Measurements from ENCODE around the gene TTC33. TPM values are rescaled to one million over a fixed set of nuclear protein-coding genes. Genes with fewer than 3 reads are reported as not detected.
A peak's percentile ranks its signal among the peaks of the same experiment; 100 is the strongest.

TTC33 gene
- total RNA-seq, 4 donors from 2014 or later, result 18.8 to 123 (median 39.7) TPM

GRCh38 chr5:40700116-40700782 lies 55.5 kb downstream of the TTC33 start:
- Histone ChIP-seq H3K36me3 (no peaks in the 10 kb centered on the region), H3K4me1 (no peaks in the 10 kb centered on the region), H3K4me3 (no peak overlapping the region), H3K9me3 (peaks cover 0 to 4% of the 10 kb centered on the region in 2 donors), H3K27ac (no peak overlapping the region), H3K27me3 (no peaks in the 10 kb centered on the region)
- intact Hi-C loops (cut with DNase I; ENCODE audit: low total_unique reads), result no loop called here
- TF ChIP-seq CTCF (IDR thresholded peaks at IDR 0.05) (no peak), POLR2A (IDR thresholded peaks at IDR 0.05) (no peak)
- DNase-seq, result no peak

- no peaks in the 10 kb centered on the region for H3K27me3 ChIP-seq
- no peak for DNase-seq
- TF ChIP-seq CTCF (IDR thresholded peaks at IDR 0.05) (no peak), POLR2A (IDR thresholded peaks at IDR 0.05) (no peak)
- no peaks in the 10 kb centered on the region for H3K36me3 ChIP-seq
- intact Hi-C loops (cut with DNase I; ENCODE audit: low total_unique reads), result no loop called here
- H3K9me3 ChIP-seq, result no peaks in the 10 kb centered on the region
- H3K27ac ChIP-seq, result no peak overlapping the region
- H3K4me1 ChIP-seq, result no peaks in the 10 kb centered on the region
- no peak overlapping the region for H3K4me3 ChIP-seq
Observed at GRCh38 chr5:40694433-40694832, 61.3 kb downstream of the TTC33 start.

- no peak overlapping the region for H3K27ac ChIP-seq
- no peak for DNase-seq
- no peaks in the 10 kb centered on the region for H3K4me1 ChIP-seq
- intact Hi-C loops (cut with DNase I; ENCODE audit: low total_unique reads), result no loop called here
- H3K4me3 ChIP-seq, result no peak overlapping the region
- H3K27me3 ChIP-seq, result no peaks in the 10 kb centered on the region
- TF ChIP-seq CTCF (IDR thresholded peaks at IDR 0.05) (no peak), POLR2A (IDR thresholded peaks at IDR 0.05) (no peak)
- no peaks in the 10 kb centered on the region for H3K9me3 ChIP-seq
- H3K36me3 ChIP-seq, result no peaks in the 10 kb centered on the region
Observed at GRCh38 chr5:40691894-40692293, 63.9 kb downstream of the TTC33 start.

- TF ChIP-seq POLR2A (IDR thresholded peaks at IDR 0.05) (no peak), CTCF (IDR thresholded peaks at IDR 0.05) (no peak)
- no peaks in the 10 kb centered on the region for H3K4me1 ChIP-seq
Observed at GRCh38 chr5:40690267-40690666, 65.5 kb downstream of the TTC33 start.

GRCh38 chr5:40689438-40689837 lies 66.3 kb downstream of the TTC33 start:
- peak in 1 of 2 donors; percentile 35 for DNase-seq
- Histone ChIP-seq H3K27ac (peak overlapping the region in 1 of 2 donors; percentile 40), H3K27me3 (no peaks in the 10 kb centered on the region), H3K9me3 (no peaks in the 10 kb centered on the region), H3K4me1 (no peaks in the 10 kb centered on the region), H3K36me3 (no peaks in the 10 kb centered on the region), H3K4me3 (no peak overlapping the region)
- TF ChIP-seq CTCF (IDR thresholded peaks at IDR 0.05), result no peak
- no peak for TF ChIP-seq POLR2A (IDR thresholded peaks at IDR 0.05)
- intact Hi-C loops (cut with DNase I; ENCODE audit: low total_unique reads), result loop anchor here (10.0 kb wide), 1 partner anchor 1095 kb away; no protein-coding TSS in a partner anchor

More at GRCh38 chr5:40690267-40690666, 65.5 kb downstream of the TTC33 start:
- H3K9me3 ChIP-seq, result no peaks in the 10 kb centered on the region
- H3K4me3 ChIP-seq, result no peak overlapping the region
- H3K36me3 ChIP-seq, result no peaks in the 10 kb centered on the region
- no peak overlapping the region for H3K27ac ChIP-seq
- DNase-seq, result no peak
- no peaks in the 10 kb centered on the region for H3K27me3 ChIP-seq
- intact Hi-C loops (cut with DNase I; ENCODE audit: low total_unique reads), result no loop called here
